Stomach (tissue), 9 donors: Measurements from ENCODE around the gene VWF. TPM values are rescaled to one million over a fixed set of nuclear protein-coding genes. Genes with fewer than 3 reads are reported as not detected.

Experiments used
- DNase-seq, 2 donors: peaks; one replicate each; pipeline versions ENCODE4 v3.0.0 to v3.0.0-alpha.2; 2013 to 2019
- H3K27ac ChIP-seq, 5 donors: fragments of 200-600 bp in 4 of 5; sonication (generic) in 4 of 5; one replicate each; pipeline ENCODE4 v1.5.1; 2013 to 2019; ENCODE audit warnings: mild to moderate bottlenecking in 1 of 5, moderate library complexity in 1 of 5
- H3K27me3 ChIP-seq, 3 donors: fragments of 200-600 bp; sonication (generic); one replicate each; pipeline ENCODE4 v1.5.1; 2017 to 2019; ENCODE audit warnings: mixed run types in 1 of 3
- H3K36me3 ChIP-seq, 4 donors: fragments of 200-600 bp; sonication (generic); 1 replicate in 3 of 4; 2 replicates in 1 of 4; pipeline ENCODE4 v1.5.1; 2016 to 2019
- H3K4me1 ChIP-seq, 4 donors: fragments of 200-600 bp; sonication (generic); one replicate each; pipeline ENCODE4 v1.5.1; 2016 to 2019
- H3K4me3 ChIP-seq, 4 donors: fragments of 200-600 bp; sonication (generic) in 3 of 4; one replicate each; pipeline ENCODE4 v1.5.1; 2016 to 2019; ENCODE audit warnings: mild to moderate bottlenecking in 1 of 4
- H3K9me3 ChIP-seq, 4 donors: fragments of 200-600 bp; sonication (generic); one replicate each; pipeline ENCODE4 v1.5.1; 2016 to 2019
- EP300 ChIP-seq: sonication (generic); formaldehyde crosslinking; IDR thresholded peaks from one replicate; pipeline ENCODE4 v1.6.1; 2017; ENCODE audit warnings: antibody characterized with exemption
- POLR2A ChIP-seq, 4 donors: fragments of 450-650 bp; IDR thresholded peaks; one replicate each; pipeline ENCODE4 v1.6.1; 2016; ENCODE audit warnings: antibody characterized with exemption in 4 of 4, control low read depth in 2 of 4, mild to moderate bottlenecking in 1 of 4, moderate library complexity in 1 of 4
- POLR2AphosphoS5 ChIP-seq, 3 donors: sonication (generic); formaldehyde crosslinking; IDR thresholded peaks; one replicate each; pipeline ENCODE4 v1.6.1; 2016; ENCODE audit warnings: antibody characterized with exemption in 3 of 3
- WGBS, 5 donors: extraction: QIAGEN DNeasy Blood & Tissue Kit in 3 of 5; methylation state at CpG; one replicate each; pipeline versions ENCODE4 v1.1.5 to v1.1.7; 2013 to 2018; 5-methylcytosine and 5-hydroxymethylcytosine counted together
- intact Hi-C: fragments of 100-400 bp; cut with DNase I; formaldehyde crosslinking; loops from one replicate; pipeline ENCODE4 v1.15.1; 2023; ENCODE audit warnings: low total_unique reads
- polyA plus RNA-seq, 3 donors: library from polyadenylated mRNA; stranded (reverse); fragments of 200-250 nt; gene quantifications; one replicate each; pipeline ENCODE4 v1.2.3, GENCODE V29; 2013
- total RNA-seq, 5 donors: library from RNA; depleted of rRNA; stranded (reverse); fragments of >200 nt; gene quantifications; one replicate each; pipeline versions ENCODE4 v1.1.0 to v1.2.3, GENCODE V29; 2014 to 2016
- TF ChIP-seq, protein P1 (sequence below), 7 experiments: fragments of 450-650 bp in 4 of 7; fragments of 200-600 bp in 3 of 7; sonication (generic) in 3 of 7; IDR thresholded peaks; one replicate each; pipeline ENCODE4 v1.5.1; 2016 to 2019; ENCODE audit warnings: antibody characterized with exemption in 7 of 7, control low read depth in 2 of 7, mild to moderate bottlenecking in 1 of 7
- donor health status: healthy with polysubstance abuse.
- donor health status: Bipolar disorder and iron deficiency.
- donor health status: healthy.

Gene VWF
- total and polyA plus RNA-seq, 8 donors, result 3.1 to 103 (median 50.2) TPM

DNA sequence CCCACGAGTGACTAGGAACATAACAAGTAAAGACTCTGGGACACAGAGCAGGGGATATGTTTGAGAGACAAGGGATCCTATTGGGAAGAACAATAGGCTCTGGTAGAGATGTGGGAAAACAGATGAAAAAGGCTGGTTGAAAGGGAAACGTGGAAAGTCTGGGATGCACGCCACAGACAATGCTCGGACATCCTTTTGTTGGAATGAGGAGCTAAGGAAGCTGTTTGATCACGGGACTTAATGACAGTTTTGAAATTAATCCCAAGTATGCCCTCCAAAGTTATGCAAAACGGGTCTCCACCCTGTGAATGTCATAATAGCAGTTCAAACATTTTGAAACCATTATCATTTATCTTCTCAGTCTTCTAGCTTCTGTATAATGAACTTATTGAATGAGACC, 147.8 kb downstream of the VWF start:
- Histone ChIP-seq H3K36me3 (no peaks in the 10 kb centered on the region), H3K4me1 (no peaks in the 10 kb centered on the region), H3K9me3 (no peaks in the 10 kb centered on the region), H3K27ac (no peak overlapping the region), H3K4me3 (no peak overlapping the region), H3K27me3 (peaks cover 0 to 4% (median 0%) of the 10 kb centered on the region in 3 donors)
- TF ChIP-seq, protein P1, sequence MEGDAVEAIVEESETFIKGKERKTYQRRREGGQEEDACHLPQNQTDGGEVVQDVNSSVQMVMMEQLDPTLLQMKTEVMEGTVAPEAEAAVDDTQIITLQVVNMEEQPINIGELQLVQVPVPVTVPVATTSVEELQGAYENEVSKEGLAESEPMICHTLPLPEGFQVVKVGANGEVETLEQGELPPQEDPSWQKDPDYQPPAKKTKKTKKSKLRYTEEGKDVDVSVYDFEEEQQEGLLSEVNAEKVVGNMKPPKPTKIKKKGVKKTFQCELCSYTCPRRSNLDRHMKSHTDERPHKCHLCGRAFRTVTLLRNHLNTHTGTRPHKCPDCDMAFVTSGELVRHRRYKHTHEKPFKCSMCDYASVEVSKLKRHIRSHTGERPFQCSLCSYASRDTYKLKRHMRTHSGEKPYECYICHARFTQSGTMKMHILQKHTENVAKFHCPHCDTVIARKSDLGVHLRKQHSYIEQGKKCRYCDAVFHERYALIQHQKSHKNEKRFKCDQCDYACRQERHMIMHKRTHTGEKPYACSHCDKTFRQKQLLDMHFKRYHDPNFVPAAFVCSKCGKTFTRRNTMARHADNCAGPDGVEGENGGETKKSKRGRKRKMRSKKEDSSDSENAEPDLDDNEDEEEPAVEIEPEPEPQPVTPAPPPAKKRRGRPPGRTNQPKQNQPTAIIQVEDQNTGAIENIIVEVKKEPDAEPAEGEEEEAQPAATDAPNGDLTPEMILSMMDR (IDR thresholded peaks at IDR 0.05), result no peak
- TF ChIP-seq POLR2AphosphoS5 (IDR thresholded peaks at IDR 0.05) (no peak), POLR2A (IDR thresholded peaks at IDR 0.05) (no peak)
- intact Hi-C loops, result no loop called here
- no peak for DNase-seq
- 48 to 61% (median 56%) methylated on average over 6 of the region's 6 CpGs for WGBS, 5 donors

DNA sequence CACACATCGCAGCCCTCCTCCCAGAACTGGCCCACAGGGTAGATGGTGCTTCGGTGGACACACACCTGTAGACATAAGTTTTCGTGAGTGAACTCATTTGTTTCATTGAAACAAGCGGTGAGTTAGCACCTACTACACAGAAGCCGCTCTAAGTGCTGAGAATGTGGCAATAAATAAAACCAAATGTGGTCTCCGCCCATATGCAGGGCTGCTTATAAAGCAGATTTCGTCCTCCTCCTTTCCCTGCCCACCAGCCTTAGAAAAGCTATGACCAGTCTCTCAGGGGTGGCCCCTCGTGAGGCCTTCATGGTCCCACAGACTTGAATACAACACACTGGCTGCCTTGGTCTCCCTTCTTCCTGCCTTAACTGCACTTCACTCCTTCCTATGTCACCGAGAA, 148.3 kb downstream of the VWF start:
- Histone ChIP-seq H3K9me3 (no peaks in the 10 kb centered on the region), H3K36me3 (no peaks in the 10 kb centered on the region), H3K27me3 (no peaks in the 10 kb centered on the region), H3K27ac (no peak overlapping the region), H3K4me3 (no peak overlapping the region), H3K4me1 (no peaks in the 10 kb centered on the region)
- WGBS, 5 donors, result 84 to 91% (median 88%) methylated on average over 9 of the region's 9 CpGs
- intact Hi-C loops, result no loop called here
- no peak for DNase-seq
- TF ChIP-seq EP300 (no peak), POLR2A (IDR thresholded peaks at IDR 0.05) (no peak)
- TF ChIP-seq, protein P1 (IDR thresholded peaks at IDR 0.05), result no peak

DNA sequence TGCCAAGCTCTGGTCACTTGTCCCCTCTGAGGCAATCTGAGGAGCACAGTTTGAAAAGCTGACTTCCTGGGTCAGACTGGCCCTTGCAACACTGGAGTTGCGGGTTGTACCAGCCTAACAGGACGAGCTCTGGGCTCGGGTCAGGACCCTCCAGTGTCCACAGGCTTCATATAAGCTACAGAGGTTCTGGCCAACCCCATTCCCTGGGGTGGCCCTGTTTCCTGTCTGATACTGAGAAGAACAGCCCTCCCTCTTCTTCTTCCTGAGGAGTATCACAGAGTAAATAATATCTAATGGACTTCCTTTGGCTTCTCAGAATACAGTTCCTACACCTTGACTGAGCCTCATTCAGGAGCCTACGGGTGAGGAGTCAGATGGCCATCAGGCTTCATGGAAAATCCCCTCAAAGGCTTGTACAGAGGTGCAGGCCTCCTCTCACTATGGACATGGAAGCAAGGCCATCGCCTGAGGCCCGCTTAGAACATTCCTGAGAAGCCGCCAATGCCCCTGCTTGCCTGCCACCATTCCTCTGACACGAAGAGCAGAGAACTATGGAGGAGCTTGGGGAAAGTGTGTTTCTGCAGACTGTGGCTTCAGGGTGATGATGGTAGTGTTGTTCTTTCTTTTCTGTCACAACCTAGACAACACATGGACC, 150.9 kb downstream of the VWF start:
- WGBS, 5 donors, result 80 to 89% (median 80%) methylated on average over 8 of the region's 8 CpGs
- Histone ChIP-seq H3K9me3 (no peaks in the 10 kb centered on the region), H3K27me3 (peaks cover 0 to 4% (median 0%) of the 10 kb centered on the region in 3 donors), H3K27ac (no peak overlapping the region), H3K4me1 (no peaks in the 10 kb centered on the region), H3K36me3 (no peaks in the 10 kb centered on the region), H3K4me3 (no peak overlapping the region)
- DNase-seq, result no peak
- intact Hi-C loops, result no loop called here
- no peak for TF ChIP-seq POLR2AphosphoS5 (IDR thresholded peaks at IDR 0.05)
- TF ChIP-seq, protein P1 (IDR thresholded peaks at IDR 0.05), result no peak

DNA sequence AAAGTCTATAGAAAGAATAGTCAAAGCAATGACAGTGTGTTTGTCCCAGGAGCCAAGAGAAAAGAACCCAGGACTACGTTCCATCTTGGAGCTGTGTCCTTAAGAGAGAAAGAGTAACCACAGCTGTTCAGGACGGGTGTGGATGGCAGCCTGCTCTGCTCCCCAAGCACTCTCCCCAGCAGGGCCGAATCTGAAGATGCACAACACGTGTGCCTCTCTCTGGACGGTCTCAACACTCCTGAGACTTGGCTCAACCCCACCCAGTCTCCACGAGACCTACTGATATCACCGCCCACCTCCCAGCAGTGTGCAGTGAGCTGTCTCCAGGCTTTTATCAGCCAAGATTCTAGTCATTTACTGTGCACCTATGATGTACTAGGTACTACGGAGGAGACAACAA, 152.1 kb downstream of the VWF start:
- no peak for DNase-seq
- intact Hi-C loops, result no loop called here
- no peak overlapping the region for H3K4me3 ChIP-seq
- no peak for TF ChIP-seq EP300
- TF ChIP-seq POLR2AphosphoS5 (IDR thresholded peaks at IDR 0.05), result no peak
- TF ChIP-seq, protein P1 (IDR thresholded peaks at IDR 0.05), result no peak
- TF ChIP-seq POLR2A (IDR thresholded peaks at IDR 0.05), result no peak
- H3K27ac ChIP-seq, result no peak overlapping the region
- no peaks in the 10 kb centered on the region for H3K9me3 ChIP-seq
- WGBS, 5 donors, result 52 to 68% (median 57%) methylated on average over 8 of the region's 8 CpGs
- H3K4me1 ChIP-seq, result no peaks in the 10 kb centered on the region
- H3K36me3 ChIP-seq, result no peaks in the 10 kb centered on the region
- peaks cover 0 to 7% (median 0%) of the 10 kb centered on the region in 3 donors for H3K27me3 ChIP-seq
